K562 (cell line): ENCODE results near the gene HMGXB3. TPM values are rescaled to one million over a fixed set of nuclear protein-coding genes. Genes with fewer than 3 reads are reported as not detected.
A peak's percentile ranks its signal among the peaks of the same experiment; 100 is the strongest.

Experiments
- BRD4 ChIP-seq: fragments of 200-600 bp; sonication (generic); IDR thresholded peaks from 2 replicates; pipeline ENCODE4 v1.6.1; 2017; ENCODE audit warnings: inconsistent platforms
- CEBPB ChIP-seq: fragments of 450-650 bp; IDR thresholded peaks from 2 replicates; pipeline ENCODE4 v1.6.1; 2016; ENCODE audit warnings: missing genetic modification characterization, missing compliant biosample characterization
- EHMT2 ChIP-seq: fragments of 450-650 bp; IDR thresholded peaks from 2 replicates; pipeline ENCODE4 v1.6.1; 2018; ENCODE audit warnings: antibody characterized with exemption
- ELF1 ChIP-seq: fragments of 200-800 bp; sonication (Bioruptor generic); IDR thresholded peaks from 2 replicates; pipeline ENCODE4 v1.6.1; 2016; ENCODE audit warnings: missing genetic modification characterization, missing compliant biosample characterization
- EP400 ChIP-seq: fragments of 450-650 bp; IDR thresholded peaks from 2 replicates; pipeline ENCODE4 v1.6.1; 2017; ENCODE audit warnings: antibody characterized with exemption, mild to moderate bottlenecking, moderate library complexity
- ETS2 ChIP-seq: IDR thresholded peaks from 2 replicates; pipeline ENCODE4 v1.6.1; 2016; ENCODE audit warnings: borderline replicate concordance, missing genetic modification characterization, mild to moderate bottlenecking, moderate library complexity, missing compliant biosample characterization; ENCODE audit not compliant: poor library complexity, severe bottlenecking
- FUS ChIP-seq: fragments of 200-400 bp; formaldehyde crosslinking; optimal IDR thresholded peaks from 2 replicates; pipeline ENCODE3; 2017; ENCODE audit warnings: low read depth, low read length
- GABPB1 ChIP-seq: sonication (generic); formaldehyde crosslinking; IDR thresholded peaks from 2 replicates; pipeline ENCODE4 v1.8.0; 2022; ENCODE audit warnings: mild to moderate bottlenecking, missing genetic modification reagents
- JUND ChIP-seq, 2 experiments: IDR thresholded peaks; 2 replicates in 1 of 2; 3 replicates in 1 of 2; pipeline ENCODE4 v1.6.1; 2011; ENCODE audit warnings: borderline replicate concordance in 2 of 2, low read depth in 2 of 2, low read length in 2 of 2, improper control_type of control experiment in 1 of 2, missing biosample characterization in 1 of 2, missing genetic modification characterization in 1 of 2, missing genetic modification reagents in 1 of 2
- KAT2B ChIP-seq: IDR thresholded peaks from one replicate; pipeline ENCODE4 v1.6.1; 2012; ENCODE audit warnings: low read depth, mild to moderate bottlenecking, control low read depth, inconsistent platforms, low read length, moderate library complexity
- MAFG ChIP-seq: fragments of 450-650 bp; conservative IDR thresholded peaks from 2 replicates; pipeline ENCODE4 v1.6.1; 2016; ENCODE audit warnings: missing genetic modification characterization, missing compliant biosample characterization
- MXI1 ChIP-seq: IDR thresholded peaks from 2 replicates; pipeline ENCODE4 v1.6.1; 2011; ENCODE audit warnings: low read depth, mild to moderate bottlenecking, improper control_type of control experiment, low read length
- NCOA1 ChIP-seq: fragments of 450-650 bp; IDR thresholded peaks from 2 replicates; pipeline ENCODE4 v1.6.1; 2016; ENCODE audit warnings: low read depth
- RHOXF2B ChIP-seq: fragments of 250-450 bp; sonication (Bioruptor Pico); conservative IDR thresholded peaks from 2 replicates; pipeline ENCODE4 v1.5.1; 2021
- SMAD4 ChIP-seq: fragments of 250-450 bp; sonication (Bioruptor Pico); conservative IDR thresholded peaks from 2 replicates; pipeline ENCODE4 v1.8.0; 2021; ENCODE audit warnings: inconsistent platforms, mild to moderate bottlenecking, moderate library complexity
- SPI1 ChIP-seq: IDR thresholded peaks from 2 replicates; pipeline ENCODE4 v1.6.1; 2011; ENCODE audit warnings: low read depth, low read length, control low read depth, borderline replicate concordance
- SRSF1 ChIP-seq: fragments of 200-400 bp; formaldehyde crosslinking; IDR thresholded peaks from 2 replicates; pipeline ENCODE4 v1.6.1; 2017; ENCODE audit warnings: mild to moderate bottlenecking, low read depth, low read length, moderate library complexity
- TBP ChIP-seq: optimal IDR thresholded peaks from 2 replicates; pipeline ENCODE3; 2011; ENCODE audit warnings: low read depth, low read length, improper control_type of control experiment
- ZNF280A ChIP-seq: fragments of 450-650 bp; IDR thresholded peaks from 2 replicates; pipeline ENCODE4 v1.6.1; 2018; ENCODE audit warnings: mild to moderate bottlenecking, low read depth; ENCODE audit not compliant: partially characterized antibody
- ZNF436 ChIP-seq: fragments of 250-450, 450-650 bp; sonication (Bioruptor Pico); formaldehyde crosslinking; IDR thresholded peaks from 2 replicates; pipeline ENCODE4 v1.7.0; 2020; ENCODE audit warnings: mild to moderate bottlenecking
- ZNF764 ChIP-seq: fragments of 250-450 bp; sonication (Bioruptor Pico); IDR thresholded peaks from 2 replicates; pipeline ENCODE4 v1.4.0; 2020; ENCODE audit warnings: low read depth, mild to moderate bottlenecking, moderate library complexity
- ZZZ3 ChIP-seq: fragments of 450-650 bp; IDR thresholded peaks from 2 replicates; pipeline ENCODE4 v1.6.1; 2016; ENCODE audit warnings: antibody characterized with exemption, mild to moderate bottlenecking, moderate library complexity
- polyA plus RNA-seq, 8 experiments: library from polyadenylated mRNA; depleted of rRNA in 4 of 8; stranded (reverse) in 5 of 8; unstranded in 3 of 8; fragments of >200 nt; fragmentation: Nextera tagmentation in 2 of 8; fragmentation: Illumina TruSeq in 1 of 8; extraction: Ambion mirVana in 2 of 8; extraction: Trizol in 1 of 8; gene quantifications; 2 replicates each; pipeline versions ENCODE4 v1.2.1 to v1.2.3, GENCODE V29; 2011 to 2014; ENCODE audit warnings: inconsistent platforms in 1 of 8, missing spikeins in 1 of 8
- total RNA-seq, 7 experiments: library from RNA; depleted of rRNA in 6 of 7; stranded (reverse); fragments of >200 nt in 6 of 7; fragmentation: Illumina TruSeq in 2 of 7; extraction: Trizol in 2 of 7; gene quantifications; 2 replicates each; pipeline versions ENCODE4 v1.2.1 to v1.2.3, GENCODE V29; 2011 to 2021; ENCODE audit warnings: low replicate concordance in 1 of 7
- TF ChIP-seq, protein P1 (sequence below): fragments of 250-450 bp; sonication (Bioruptor Pico); IDR thresholded peaks from 2 replicates; pipeline ENCODE4 v1.4.0; 2020; ENCODE audit warnings: mild to moderate bottlenecking
- TF ChIP-seq, protein P2 (sequence below): fragments of 450-650 bp; IDR thresholded peaks from 2 replicates; pipeline ENCODE4 v1.6.1; 2016; ENCODE audit warnings: mild to moderate bottlenecking

Gene HMGXB3
- total and polyA plus RNA-seq, 9 of the 15 experiments (the other 6 are each of a cell fraction or from before 2014, with no cell fraction given) = 1.8 to 44.1 (median 32.2) TPM

GRCh38 chr5:150001660-150002486, 1.3 kb downstream of the HMGXB3 start (continued):
- TF ChIP-seq, protein P1, sequence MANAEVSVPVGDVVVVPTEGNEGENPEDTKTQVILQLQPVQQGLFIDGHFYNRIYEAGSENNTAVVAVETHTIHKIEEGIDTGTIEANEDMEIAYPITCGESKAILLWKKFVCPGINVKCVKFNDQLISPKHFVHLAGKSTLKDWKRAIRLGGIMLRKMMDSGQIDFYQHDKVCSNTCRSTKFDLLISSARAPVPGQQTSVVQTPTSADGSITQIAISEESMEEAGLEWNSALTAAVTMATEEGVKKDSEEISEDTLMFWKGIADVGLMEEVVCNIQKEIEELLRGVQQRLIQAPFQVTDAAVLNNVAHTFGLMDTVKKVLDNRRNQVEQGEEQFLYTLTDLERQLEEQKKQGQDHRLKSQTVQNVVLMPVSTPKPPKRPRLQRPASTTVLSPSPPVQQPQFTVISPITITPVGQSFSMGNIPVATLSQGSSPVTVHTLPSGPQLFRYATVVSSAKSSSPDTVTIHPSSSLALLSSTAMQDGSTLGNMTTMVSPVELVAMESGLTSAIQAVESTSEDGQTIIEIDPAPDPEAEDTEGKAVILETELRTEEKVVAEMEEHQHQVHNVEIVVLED = no peak
- TF ChIP-seq MXI1 (no peak), SRSF1 (no peak), ELF1 (no peak), SPI1 (no peak), ZNF280A (no peak), ZNF436 (no peak), BRD4 (no peak), RHOXF2B (CRISPR knock-in tag) (no peak), JUND (IDR thresholded peaks at IDR 0.05; ENCODE audit: borderline replicate concordance, low read depth, low read length) (no peak), JUND (tag; IDR thresholded peaks at IDR 0.05; ENCODE audit: borderline replicate concordance, low read depth, low read length) (0 out of 3 replicates have a peak, but pooled peaks have one; percentile 18), CEBPB (tag) (0 out of 2 replicates have a peak, but pooled peaks have one; percentile 9), SMAD4 (CRISPR knock-in tag) (0 out of 2 replicates have a peak, but pooled peaks have one; percentile 12), KAT2B (no peak), MAFG (tag) (no peak), FUS (no peak), ZNF764 (CRISPR knock-in tag) (no peak), GABPB1 (CRISPR knock-in tag) (no peak), EHMT2 (no peak), ETS2 (tag) (no peak), EP400 (no peak), ZZZ3 (no peak), NCOA1 (no peak), TBP (no peak)
- TF ChIP-seq, protein P2, sequence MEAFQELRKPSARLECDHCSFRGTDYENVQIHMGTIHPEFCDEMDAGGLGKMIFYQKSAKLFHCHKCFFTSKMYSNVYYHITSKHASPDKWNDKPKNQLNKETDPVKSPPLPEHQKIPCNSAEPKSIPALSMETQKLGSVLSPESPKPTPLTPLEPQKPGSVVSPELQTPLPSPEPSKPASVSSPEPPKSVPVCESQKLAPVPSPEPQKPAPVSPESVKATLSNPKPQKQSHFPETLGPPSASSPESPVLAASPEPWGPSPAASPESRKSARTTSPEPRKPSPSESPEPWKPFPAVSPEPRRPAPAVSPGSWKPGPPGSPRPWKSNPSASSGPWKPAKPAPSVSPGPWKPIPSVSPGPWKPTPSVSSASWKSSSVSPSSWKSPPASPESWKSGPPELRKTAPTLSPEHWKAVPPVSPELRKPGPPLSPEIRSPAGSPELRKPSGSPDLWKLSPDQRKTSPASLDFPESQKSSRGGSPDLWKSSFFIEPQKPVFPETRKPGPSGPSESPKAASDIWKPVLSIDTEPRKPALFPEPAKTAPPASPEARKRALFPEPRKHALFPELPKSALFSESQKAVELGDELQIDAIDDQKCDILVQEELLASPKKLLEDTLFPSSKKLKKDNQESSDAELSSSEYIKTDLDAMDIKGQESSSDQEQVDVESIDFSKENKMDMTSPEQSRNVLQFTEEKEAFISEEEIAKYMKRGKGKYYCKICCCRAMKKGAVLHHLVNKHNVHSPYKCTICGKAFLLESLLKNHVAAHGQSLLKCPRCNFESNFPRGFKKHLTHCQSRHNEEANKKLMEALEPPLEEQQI = no peak
